Fibroblast of pulmonary artery (primary cell): Measurements from ENCODE around the gene FIS1.

ENCODE experiments used
- DNase-seq: peaks from one replicate; pipeline ENCODE4 v3.0.0-alpha.2; 2010; ENCODE audit warnings: low read depth
- H3K4me3 ChIP-seq: replicated peaks from 2 replicates; pipeline ENCODE4 v1.5.1; 2011; ENCODE audit warnings: low read depth, mild to moderate bottlenecking, control low read depth, low read length, moderate library complexity
- CTCF ChIP-seq: IDR thresholded peaks from 2 replicates; pipeline ENCODE4 v1.5.1; 2011; ENCODE audit warnings: mild to moderate bottlenecking, control low read depth, low read length, inconsistent platforms; ENCODE audit errors: missing control alignments

The FIS1 gene

GRCh38 chr7:101216860-101217387, 28.0 kb downstream of the FIS1 start:
- peak; percentile 34 for DNase-seq
- H3K4me3 ChIP-seq = peak overlapping the region; percentile 91
- TF ChIP-seq CTCF = no peak

GRCh38 chr7:101216001-101216859, 28.7 kb downstream of the FIS1 start:
- peak overlapping the region; percentile 91 for H3K4me3 ChIP-seq
- DNase-seq = no peak
- TF ChIP-seq CTCF = no peak

GRCh38 chr7:101212014-101212413, 32.9 kb downstream of the FIS1 start:
- no peak for DNase-seq
- H3K4me3 ChIP-seq = no peak overlapping the region
- no peak for TF ChIP-seq CTCF

GRCh38 chr7:101211501-101211900, 33.4 kb downstream of the FIS1 start:
- TF ChIP-seq CTCF = no peak
- H3K4me3 ChIP-seq = no peak overlapping the region
- no peak for DNase-seq

DNA sequence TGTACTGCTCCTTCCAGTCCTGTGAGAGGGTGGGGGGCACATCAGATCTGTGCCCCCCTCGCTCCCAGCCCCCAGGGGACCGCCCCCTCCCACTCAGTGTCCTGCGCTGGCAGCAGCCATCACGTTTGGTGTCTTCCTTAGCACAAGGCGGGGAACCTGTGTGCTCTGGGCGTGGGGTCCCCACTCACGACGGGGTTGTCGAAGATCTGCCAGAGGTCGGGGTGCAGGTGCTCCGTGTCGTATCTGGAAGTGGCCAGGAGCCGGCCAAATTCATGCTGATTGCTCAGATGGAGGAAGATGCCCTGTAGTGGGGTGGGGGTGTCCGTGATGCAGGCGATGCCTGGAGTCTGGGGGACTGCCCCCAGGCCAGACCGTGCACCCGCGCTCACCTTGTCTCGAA, 34.7 kb downstream of the FIS1 start:
- no peak for DNase-seq
- TF ChIP-seq CTCF = no peak
- H3K4me3 ChIP-seq = no peak overlapping the region

DNA sequence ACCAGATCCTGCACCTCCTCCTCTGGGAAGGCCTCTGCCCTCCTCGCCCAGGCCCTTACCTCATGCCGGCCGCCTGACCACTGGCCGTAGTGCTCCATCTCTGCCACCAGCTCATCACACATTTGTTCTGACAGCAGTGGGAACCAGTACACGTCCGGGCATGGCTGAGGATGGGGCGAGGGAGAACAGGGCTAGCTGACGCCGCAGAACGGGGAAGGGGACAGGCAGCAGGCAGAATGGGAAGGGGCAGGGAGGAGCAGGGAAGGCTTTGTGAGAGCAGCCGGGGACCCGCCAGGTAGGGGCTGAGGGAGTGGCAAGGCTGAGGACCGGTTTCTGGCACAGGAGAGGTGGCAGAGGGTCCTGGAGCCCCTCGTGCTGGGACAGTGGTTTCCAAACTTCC, 36.1 kb downstream of the FIS1 start:
- H3K4me3 ChIP-seq = no peak overlapping the region
- DNase-seq = no peak
- TF ChIP-seq CTCF = no peak
